Measurements from ENCODE around the gene CSTB. TPM values are rescaled to one million over a fixed set of nuclear protein-coding genes. Genes with fewer than 3 reads are reported as not detected.
A peak's percentile ranks its signal among the peaks of the same experiment; 100 is the strongest.

CSTB gene
- total and polyA plus RNA-seq, 12 donors: 9.5 to 143 (median 60.6) TPM

- TF ChIP-seq, protein P1, sequence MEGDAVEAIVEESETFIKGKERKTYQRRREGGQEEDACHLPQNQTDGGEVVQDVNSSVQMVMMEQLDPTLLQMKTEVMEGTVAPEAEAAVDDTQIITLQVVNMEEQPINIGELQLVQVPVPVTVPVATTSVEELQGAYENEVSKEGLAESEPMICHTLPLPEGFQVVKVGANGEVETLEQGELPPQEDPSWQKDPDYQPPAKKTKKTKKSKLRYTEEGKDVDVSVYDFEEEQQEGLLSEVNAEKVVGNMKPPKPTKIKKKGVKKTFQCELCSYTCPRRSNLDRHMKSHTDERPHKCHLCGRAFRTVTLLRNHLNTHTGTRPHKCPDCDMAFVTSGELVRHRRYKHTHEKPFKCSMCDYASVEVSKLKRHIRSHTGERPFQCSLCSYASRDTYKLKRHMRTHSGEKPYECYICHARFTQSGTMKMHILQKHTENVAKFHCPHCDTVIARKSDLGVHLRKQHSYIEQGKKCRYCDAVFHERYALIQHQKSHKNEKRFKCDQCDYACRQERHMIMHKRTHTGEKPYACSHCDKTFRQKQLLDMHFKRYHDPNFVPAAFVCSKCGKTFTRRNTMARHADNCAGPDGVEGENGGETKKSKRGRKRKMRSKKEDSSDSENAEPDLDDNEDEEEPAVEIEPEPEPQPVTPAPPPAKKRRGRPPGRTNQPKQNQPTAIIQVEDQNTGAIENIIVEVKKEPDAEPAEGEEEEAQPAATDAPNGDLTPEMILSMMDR (IDR thresholded peaks at IDR 0.05): no peak
- no peak for TF ChIP-seq POLR2A (IDR thresholded peaks at IDR 0.05)
- 93 to 94% (median 94%) methylated on average over 22 to 31 of the region's 31 CpGs for WGBS, 4 donors
- peaks cover 0 to 82% of the 10 kb centered on the region in 2 donors for H3K36me3 ChIP-seq (replicated peaks in 1 of 2)
- H3K9me3 ChIP-seq (replicated peaks in 1 of 3): no peaks in the 10 kb centered on the region
- DNase-seq: no peak
- no peaks in the 10 kb centered on the region for H3K27me3 ChIP-seq
- H3K4me1 ChIP-seq (replicated peaks in 1 of 2): peaks cover 0 to 2% of the 10 kb centered on the region in 2 donors
- H3K4me3 ChIP-seq: no peak overlapping the region
- intact Hi-C loops (cut with DNase I): no loop called here
- no peak overlapping the region for H3K27ac ChIP-seq
Measured at GRCh38 chr21:43751955-43752591, 24.0 kb downstream of the CSTB start.

GRCh38 chr21:43750339-43751033 lies 25.6 kb downstream of the CSTB start:
- Histone ChIP-seq H3K4me3 (no peak overlapping the region), H3K36me3 (replicated peaks in 1 of 2) (peaks cover 0 to 82% of the 10 kb centered on the region in 2 donors), H3K27ac (peak overlapping the region in 1 of 5 donors; percentile 7), H3K4me1 (replicated peaks in 1 of 2) (no peaks in the 10 kb centered on the region), H3K9me3 (replicated peaks in 1 of 3) (no peaks in the 10 kb centered on the region), H3K27me3 (no peaks in the 10 kb centered on the region)
- DNase-seq: no peak
- 77 to 94% (median 89%) methylated on average over 9 to 28 of the region's 28 CpGs for WGBS, 4 donors
- intact Hi-C loops (cut with DNase I): no loop called here
- TF ChIP-seq, protein P1 (IDR thresholded peaks at IDR 0.05): no peak
- no peak for TF ChIP-seq POLR2A (IDR thresholded peaks at IDR 0.05)

DNA sequence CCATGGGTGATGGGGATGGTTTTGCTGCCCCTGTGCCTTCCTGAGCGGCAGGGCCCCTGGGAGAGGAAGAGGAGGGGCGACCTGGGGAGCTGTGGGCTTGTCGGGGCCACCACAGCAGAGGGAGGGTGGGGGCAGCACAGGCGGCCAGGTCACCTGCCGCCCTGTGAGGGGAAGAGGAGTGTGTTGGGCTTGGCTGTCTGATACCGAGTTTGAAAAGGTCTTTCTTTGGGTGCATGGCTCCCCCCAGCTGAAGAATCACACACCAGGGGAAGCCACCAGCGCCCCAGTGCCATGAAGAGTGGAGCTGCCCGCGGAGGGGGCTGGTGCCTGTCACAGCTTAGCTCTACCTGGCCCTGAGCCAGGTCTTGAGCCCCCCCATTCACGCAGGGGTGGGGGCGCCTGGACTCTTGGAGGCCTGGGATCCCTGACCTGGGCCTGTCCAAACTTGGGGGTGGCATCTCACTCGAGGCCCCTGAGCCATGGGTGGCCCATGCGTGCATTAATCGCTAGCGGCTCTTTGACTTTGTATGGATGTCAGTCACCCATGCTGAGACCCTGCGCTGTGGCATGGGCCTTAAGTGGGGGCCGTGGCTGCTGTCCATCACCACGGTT lies 26.4 kb downstream of the CSTB start:
- Histone ChIP-seq H3K36me3 (replicated peaks in 1 of 2) (peaks cover 0 to 79% of the 10 kb centered on the region in 2 donors), H3K4me1 (replicated peaks in 1 of 2) (no peaks in the 10 kb centered on the region), H3K4me3 (no peak overlapping the region), H3K9me3 (replicated peaks in 1 of 3) (no peaks in the 10 kb centered on the region), H3K27me3 (no peaks in the 10 kb centered on the region), H3K27ac (no peak overlapping the region)
- TF ChIP-seq, protein P1 (IDR thresholded peaks at IDR 0.05): no peak
- no peak for TF ChIP-seq POLR2A (IDR thresholded peaks at IDR 0.05)
- intact Hi-C loops (cut with DNase I): no loop called here
- WGBS, 4 donors: 83 to 90% (median 88%) methylated on average over 5 to 18 of the region's 18 CpGs
- DNase-seq: no peak

DNA sequence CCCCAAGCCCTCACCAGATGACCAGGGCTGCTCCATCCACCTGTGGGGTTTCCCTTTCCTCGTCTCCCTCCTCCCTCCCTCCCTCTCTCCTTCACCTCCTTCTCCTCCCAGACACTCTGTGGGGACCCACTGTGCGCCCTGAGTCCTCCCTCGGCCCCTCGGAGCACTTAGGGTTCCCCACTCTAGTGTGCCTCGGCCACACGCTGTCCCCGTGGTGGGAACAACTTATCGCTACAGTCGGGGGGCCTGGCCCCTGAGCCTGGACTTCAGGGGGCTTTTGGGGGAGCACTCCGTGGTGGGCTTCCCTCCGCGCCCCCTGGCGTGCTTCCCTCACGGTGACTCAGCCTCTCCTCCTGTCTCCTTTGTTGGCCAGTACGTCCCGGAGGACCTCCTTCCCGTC lies 27.5 kb downstream of the CSTB start:
- Histone ChIP-seq H3K27ac (no peak overlapping the region), H3K27me3 (no peaks in the 10 kb centered on the region), H3K9me3 (replicated peaks in 1 of 3) (no peaks in the 10 kb centered on the region), H3K4me3 (no peak overlapping the region), H3K36me3 (replicated peaks in 1 of 2) (peaks cover 0 to 70% of the 10 kb centered on the region in 2 donors), H3K4me1 (replicated peaks in 1 of 2) (no peaks in the 10 kb centered on the region)
- intact Hi-C loops (cut with DNase I): no loop called here
- TF ChIP-seq, protein P1 (IDR thresholded peaks at IDR 0.05): no peak
- no peak for TF ChIP-seq POLR2A (IDR thresholded peaks at IDR 0.05)
- 93 to 99% (median 94%) methylated on average over 13 to 17 of the region's 17 CpGs for WGBS, 4 donors
- no peak for DNase-seq

Data from adrenal gland (tissue), 12 donors.